LNCAP (cell line): ENCODE measurements around the gene ASH1L.

Source experiments
- CTCF ChIP-seq: fragments of 450-650 bp; IDR thresholded peaks from 2 replicates; pipeline ENCODE4 v1.5.1; 2017; ENCODE audit warnings: mild to moderate bottlenecking

Gene ASH1L

GRCh38 chr1:155309423-155310021 is 253.1 kb downstream of the ASH1L start:
- no peak for TF ChIP-seq CTCF

DNA sequence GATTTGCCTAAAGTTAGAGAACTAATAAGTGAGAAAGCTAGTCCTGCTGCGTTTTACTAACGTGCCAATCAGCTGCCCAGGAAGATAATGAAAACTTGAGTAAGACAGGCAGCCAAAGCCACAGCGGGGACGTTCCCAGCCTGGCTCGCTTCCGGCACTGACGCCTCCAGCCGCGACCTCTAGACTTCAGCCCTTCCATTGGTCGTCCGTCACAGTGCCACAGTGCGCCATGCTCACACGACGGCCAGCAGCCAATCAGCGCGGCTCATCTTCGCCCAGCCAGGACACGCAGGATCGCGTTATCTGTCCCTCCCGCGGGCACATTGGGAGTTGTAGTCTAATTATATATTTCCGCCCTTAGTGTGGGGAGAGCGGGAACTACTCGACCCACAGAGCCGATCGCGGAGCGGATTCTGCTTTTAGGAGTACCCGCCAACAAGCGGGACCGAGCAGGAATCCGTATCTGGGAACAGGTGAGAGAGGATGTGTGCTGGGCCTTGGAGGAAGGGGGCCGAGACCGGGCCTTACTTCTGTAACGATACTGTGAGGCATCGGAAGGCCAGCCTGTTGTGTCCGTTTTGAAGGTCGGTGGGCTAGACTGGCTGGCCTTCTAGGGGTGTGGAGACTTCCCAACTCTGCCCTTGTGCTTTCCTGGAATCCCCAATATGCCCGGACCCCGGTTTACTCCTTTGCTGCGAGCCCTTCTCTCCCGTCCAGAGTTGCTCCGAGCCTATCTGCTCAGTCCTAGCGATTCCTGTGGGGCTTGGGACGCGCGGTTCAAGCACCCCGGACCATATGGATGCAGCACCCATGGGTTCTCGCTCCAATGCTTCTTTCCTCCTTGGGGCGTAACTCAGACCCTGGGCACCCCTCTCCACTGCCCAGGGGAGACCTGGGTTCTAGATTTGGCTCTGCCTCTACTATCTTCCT is 253.8 kb downstream of the ASH1L start, which contains the start of gene FDPS:
FDPS (plus strand) TSS at position 374 of the 930 bp plus-strand sequence. CDS start 924 bp downstream, outside the sequence.
- TF ChIP-seq CTCF: no peak

DNA sequence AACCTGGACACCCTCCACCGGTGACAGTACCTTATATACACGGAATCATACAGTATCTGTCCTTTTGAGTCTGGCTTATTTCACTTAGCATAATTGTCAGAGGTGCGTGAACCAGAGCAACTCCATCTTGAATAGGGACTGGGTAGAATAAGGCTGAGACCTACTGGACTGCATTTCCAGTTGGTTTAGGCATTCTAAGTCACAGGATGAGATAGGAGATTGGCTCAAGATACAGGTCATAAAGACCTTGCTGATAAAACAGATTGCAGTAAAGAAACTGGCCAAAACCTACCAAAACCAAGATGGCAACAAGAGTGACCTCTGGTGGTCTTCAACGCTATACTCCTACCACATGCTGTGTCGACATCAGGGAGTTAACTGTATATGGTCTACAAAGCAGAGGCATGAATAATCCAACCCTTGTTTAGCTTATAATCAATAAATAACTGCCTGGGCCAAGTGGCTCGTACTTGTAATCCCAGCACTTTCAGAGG is 255.3 kb downstream of the ASH1L start:
- TF ChIP-seq CTCF: no peak

GRCh38 chr1:155305881-155306391 is 256.7 kb downstream of the ASH1L start:
- TF ChIP-seq CTCF: no peak

DNA sequence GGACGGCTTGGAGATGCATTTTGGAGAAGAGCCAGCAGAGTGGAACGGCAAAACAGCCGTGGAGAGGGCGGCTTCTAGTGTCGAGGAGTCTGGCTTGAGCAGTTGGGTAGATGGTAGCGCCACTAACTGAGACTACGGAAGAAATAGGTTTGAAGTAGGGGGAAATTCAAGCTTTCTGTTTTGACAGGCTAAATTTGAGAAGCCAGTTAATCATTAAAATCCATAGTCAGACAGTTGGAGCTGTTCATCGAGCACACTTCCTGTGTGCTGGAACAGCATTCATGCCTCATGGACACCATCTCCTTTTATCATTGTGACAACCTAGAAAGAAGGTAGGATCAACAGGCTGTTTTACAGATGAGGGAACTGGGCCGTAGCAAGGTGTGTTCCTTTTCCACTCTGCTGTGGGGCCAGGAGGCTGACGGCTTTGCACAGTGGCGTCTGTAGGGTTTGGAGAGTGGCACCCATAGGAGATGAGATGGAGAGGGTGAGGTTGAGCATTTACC is 258.0 kb downstream of the ASH1L start:
- no peak for TF ChIP-seq CTCF

DNA sequence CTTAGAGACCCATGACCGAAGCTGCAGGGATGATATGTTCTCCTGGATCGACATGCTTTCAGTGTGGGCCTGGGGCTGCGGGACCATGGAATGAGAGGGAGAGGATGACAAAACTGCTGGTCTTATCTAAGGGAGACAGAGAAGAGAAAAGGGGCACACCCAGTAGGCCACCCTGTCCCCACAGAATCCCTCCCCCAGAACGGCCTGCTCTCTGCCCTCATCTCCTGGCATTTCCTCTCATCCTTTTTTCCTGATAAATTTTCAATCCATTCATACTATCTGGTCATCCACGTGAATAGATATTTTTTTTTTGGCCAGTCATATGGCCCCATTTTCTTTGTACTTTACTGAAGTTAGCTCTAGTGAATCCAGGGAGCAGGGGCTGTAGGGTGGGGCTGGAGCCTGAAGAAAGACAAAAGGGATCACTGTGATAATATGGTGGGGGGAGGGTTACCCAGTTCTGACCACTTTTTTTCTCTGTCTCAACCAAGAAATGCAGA is 261.2 kb downstream of the ASH1L start, which contains the start of gene PKLR:
PKLR (minus strand) TSS at position 97 of the 500 bp plus-strand sequence; CDS start at position 54, 43 bp downstream.
- TF ChIP-seq CTCF: no peak
